ENCODE data around the gene UPK3A. TPM values are rescaled to one million over a fixed set of nuclear protein-coding genes. Genes with fewer than 3 reads are reported as not detected.
"Not testable (repeated sequence)": the region's sequence is repeated elsewhere in the genome, so short reads cannot be mapped to it uniquely, and the experiment has no call there.

UPK3A gene
- polyA plus RNA-seq, 3 donors, result 6.0 to 19.0 (median 14.0) TPM

DNA sequence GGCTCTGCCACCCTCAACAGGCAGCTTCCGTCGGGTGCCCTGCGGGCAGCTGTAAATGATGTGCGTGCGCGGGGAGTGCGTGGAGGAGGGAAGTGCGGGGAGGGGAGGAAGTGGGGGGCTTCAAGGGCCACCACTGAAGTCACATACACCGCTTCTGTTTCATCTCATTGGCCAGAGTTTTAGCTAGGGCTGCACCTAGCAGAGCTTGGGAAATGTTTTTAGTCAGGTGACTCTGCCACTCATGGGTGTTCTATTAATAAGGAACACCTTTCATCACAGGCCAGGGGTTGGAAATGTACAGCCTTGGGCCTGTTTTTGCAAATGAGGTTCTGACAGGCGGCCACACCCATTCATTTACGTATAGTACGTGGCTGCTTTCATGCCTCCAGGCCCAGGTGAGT, 39.6 kb downstream of the UPK3A start:
- H3K27ac Mint-ChIP-seq, result peak overlapping the region in 1 of 7 donors; percentile 66
- H3K36me3 ChIP-seq (replicated peaks in 1 of 2; ENCODE audit: control insufficient read depth in 1 of 2, insufficient read depth in 2 of 2, low read length in 2 of 2), result peaks cover 57 to 81% of the 10 kb centered on the region in 2 donors
- TF ChIP-seq, protein P1, sequence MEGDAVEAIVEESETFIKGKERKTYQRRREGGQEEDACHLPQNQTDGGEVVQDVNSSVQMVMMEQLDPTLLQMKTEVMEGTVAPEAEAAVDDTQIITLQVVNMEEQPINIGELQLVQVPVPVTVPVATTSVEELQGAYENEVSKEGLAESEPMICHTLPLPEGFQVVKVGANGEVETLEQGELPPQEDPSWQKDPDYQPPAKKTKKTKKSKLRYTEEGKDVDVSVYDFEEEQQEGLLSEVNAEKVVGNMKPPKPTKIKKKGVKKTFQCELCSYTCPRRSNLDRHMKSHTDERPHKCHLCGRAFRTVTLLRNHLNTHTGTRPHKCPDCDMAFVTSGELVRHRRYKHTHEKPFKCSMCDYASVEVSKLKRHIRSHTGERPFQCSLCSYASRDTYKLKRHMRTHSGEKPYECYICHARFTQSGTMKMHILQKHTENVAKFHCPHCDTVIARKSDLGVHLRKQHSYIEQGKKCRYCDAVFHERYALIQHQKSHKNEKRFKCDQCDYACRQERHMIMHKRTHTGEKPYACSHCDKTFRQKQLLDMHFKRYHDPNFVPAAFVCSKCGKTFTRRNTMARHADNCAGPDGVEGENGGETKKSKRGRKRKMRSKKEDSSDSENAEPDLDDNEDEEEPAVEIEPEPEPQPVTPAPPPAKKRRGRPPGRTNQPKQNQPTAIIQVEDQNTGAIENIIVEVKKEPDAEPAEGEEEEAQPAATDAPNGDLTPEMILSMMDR (IDR thresholded peaks at IDR 0.05), result no peak
- no peak for DNase-seq
- no peaks in the 10 kb centered on the region for H3K27me3 ChIP-seq (ENCODE audit: control insufficient read depth in 2 of 2, insufficient read depth in 2 of 2, low read length in 2 of 2)
- H3K36me3 Mint-ChIP-seq, result peaks cover 63 to 79% of the 10 kb centered on the region in 2 donors
- peaks cover 7% of the 10 kb centered on the region for H3K4me1 Mint-ChIP-seq
- 94% methylated on average over 10 of the region's 12 CpGs for WGBS (ENCODE audit: insufficient coverage)
- H3K79me2 ChIP-seq (ENCODE audit: insufficient read depth, low read length), result peaks cover 35% of the 10 kb centered on the region
- H4K20me1 ChIP-seq (ENCODE audit: insufficient read depth, low read length), result peaks cover 12% of the 10 kb centered on the region
- H3K27me3 Mint-ChIP-seq (ENCODE audit: low read depth in 3 of 3), result peaks cover 0 to 2% (median 0%) of the 10 kb centered on the region in 3 donors
- intact Hi-C loops (cut with micrococcal nuclease), result no loop called here
- H2AFZ ChIP-seq (ENCODE audit: insufficient read depth, low read depth, low read length, poor library complexity, severe bottlenecking), result no peak overlapping the region
- H3K4me3 ChIP-seq (replicated peaks in 1 of 3; ENCODE audit: low read depth in 2 of 3, low read length in 3 of 3), result no peak overlapping the region
- no peaks in the 10 kb centered on the region for H3K9me3 ChIP-seq (replicated peaks in 1 of 2; ENCODE audit: control insufficient read depth in 1 of 2, insufficient read depth in 1 of 2, low read length in 2 of 2)
- no peak overlapping the region for H3K4me3 Mint-ChIP-seq
- H3K27ac ChIP-seq (ENCODE audit: low read depth in 1 of 2, low read length in 2 of 2), result no peak overlapping the region
- H3K9ac ChIP-seq (ENCODE audit: insufficient read depth, low read length, poor library complexity, severe bottlenecking), result no peak overlapping the region
- H3K9me3 Mint-ChIP-seq, result peaks cover 0 to 3% (median 0%) of the 10 kb centered on the region in 7 donors
- H3K4me1 ChIP-seq (ENCODE audit: control insufficient read depth in 1 of 2, insufficient read depth in 2 of 2, low read length in 2 of 2), result peaks cover 2 to 4% of the 10 kb centered on the region in 2 donors
- no peak overlapping the region for H3K4me2 ChIP-seq (replicated peaks; ENCODE audit: extremely low read depth, low read length, poor library complexity, severe bottlenecking)

DNA sequence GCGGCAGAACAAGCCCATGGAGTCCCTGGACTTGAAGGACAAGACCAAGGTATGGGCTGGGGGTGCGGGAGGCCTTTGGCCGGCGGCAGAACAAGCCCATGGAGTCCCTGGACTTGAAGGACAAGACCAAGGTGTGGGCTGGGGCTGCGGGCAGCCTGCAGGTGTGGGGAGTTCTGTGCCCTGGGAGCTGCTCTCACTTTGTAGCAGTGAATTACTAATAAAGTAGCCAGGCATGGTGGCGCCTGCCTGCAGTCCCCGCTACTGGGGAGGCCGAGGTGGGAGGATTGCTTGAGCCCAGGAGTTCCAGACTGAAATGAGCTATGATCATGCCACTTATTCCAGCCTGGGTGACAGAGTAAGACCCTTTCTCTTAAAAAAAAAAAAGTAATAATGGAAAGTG, 43.5 kb downstream of the UPK3A start:
- H3K4me1 Mint-ChIP-seq; H3K4me3 Mint-ChIP-seq; H3K4me2 ChIP-seq (replicated peaks; ENCODE audit: extremely low read depth, low read length, poor library complexity, severe bottlenecking); intact Hi-C loops (cut with micrococcal nuclease); H3K27me3 Mint-ChIP-seq (ENCODE audit: low read depth in 3 of 3); H3K9me3 ChIP-seq (replicated peaks in 1 of 2; ENCODE audit: control insufficient read depth in 1 of 2, insufficient read depth in 1 of 2, low read length in 2 of 2); H3K79me2 ChIP-seq (ENCODE audit: insufficient read depth, low read length); H3K9me3 Mint-ChIP-seq; H4K20me1 ChIP-seq (ENCODE audit: insufficient read depth, low read length); H3K4me3 ChIP-seq (replicated peaks in 1 of 3; ENCODE audit: low read depth in 2 of 3, low read length in 3 of 3); H3K9ac ChIP-seq (ENCODE audit: insufficient read depth, low read length, poor library complexity, severe bottlenecking); H3K4me1 ChIP-seq (ENCODE audit: control insufficient read depth in 1 of 2, insufficient read depth in 2 of 2, low read length in 2 of 2); H2AFZ ChIP-seq (ENCODE audit: insufficient read depth, low read depth, low read length, poor library complexity, severe bottlenecking); DNase-seq; H3K27ac ChIP-seq (ENCODE audit: low read depth in 1 of 2, low read length in 2 of 2); H3K27me3 ChIP-seq (ENCODE audit: control insufficient read depth in 2 of 2, insufficient read depth in 2 of 2, low read length in 2 of 2): not testable (repeated sequence)
- 94% methylated on average over 3 of the region's 8 CpGs for WGBS (ENCODE audit: insufficient coverage)
- H3K27ac Mint-ChIP-seq, result peak overlapping the region in 2 of 7 donors; percentile 47 to 57
- H3K36me3 ChIP-seq (replicated peaks in 1 of 2; ENCODE audit: control insufficient read depth in 1 of 2, insufficient read depth in 2 of 2, low read length in 2 of 2), result peaks cover 76 to 95% of the 10 kb centered on the region in 2 donors
- peaks cover 80 to 93% of the 10 kb centered on the region in 2 donors for H3K36me3 Mint-ChIP-seq
